Measurements from ENCODE around the gene COX7A2. TPM values are rescaled to one million over a fixed set of nuclear protein-coding genes. Genes with fewer than 3 reads are reported as not detected.

The COX7A2 gene
- total and polyA plus RNA-seq, 4 donors: 154 to 475 (median 458) TPM

DNA sequence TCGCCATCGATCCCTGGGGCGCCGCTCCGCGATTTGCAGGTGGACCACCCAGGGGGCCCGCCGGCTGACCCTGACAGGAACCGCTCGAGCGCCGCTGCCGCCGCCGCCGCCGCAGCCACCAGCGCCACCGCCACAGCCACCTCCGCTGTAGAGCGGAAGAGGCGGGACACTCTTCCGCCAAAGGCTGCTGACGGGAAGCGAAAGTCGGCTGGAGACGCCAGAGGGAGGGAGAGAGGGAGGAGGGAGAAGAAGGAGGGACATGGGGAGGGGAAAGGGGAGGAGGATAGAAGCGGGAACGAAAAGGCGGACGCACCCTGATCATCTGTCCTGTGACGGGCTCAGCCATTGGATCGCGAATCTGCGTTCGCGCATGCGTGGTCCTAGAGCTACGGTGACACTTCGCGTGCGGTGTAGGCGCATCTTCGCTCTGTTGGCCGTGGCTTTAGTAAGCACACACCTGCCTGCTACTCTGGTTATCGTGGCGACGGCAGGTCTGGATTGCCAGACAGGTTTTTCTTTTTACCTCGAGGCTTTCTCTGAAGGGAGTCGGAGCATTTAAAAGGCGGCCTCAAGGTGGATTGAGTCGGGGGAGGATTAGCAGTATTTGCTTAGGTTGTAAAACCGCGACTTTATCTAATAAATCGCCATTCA lies 41.2 kb upstream of the COX7A2 start, which contains the start of gene TMEM30A:
Gene TMEM30A (minus strand): TSS at position 161 of the 651 bp plus-strand sequence. CDS start 154 bp downstream, at position 7.
- Histone ChIP-seq H3K4me3 (ENCODE audit: low read depth, low read length) (peak within 1 kb of the TSS; percentile 95), H3K9me3 (ENCODE audit: control insufficient read depth, insufficient read depth, low read length) (no peaks in the 10 kb centered on the region), H3K27me3 (ENCODE audit: control insufficient read depth, insufficient read depth, low read length) (no peaks in the 10 kb centered on the region), H3K27ac (ENCODE audit: low read depth, low read length) (peak within 1 kb of the TSS; percentile 93), H3K4me1 (ENCODE audit: control insufficient read depth, insufficient read depth, low read length) (peaks cover 6% of the 10 kb centered on the region), H3K36me3 (ENCODE audit: control insufficient read depth, insufficient read depth, low read length) (no peaks in the 10 kb centered on the region)
- peak; percentile 91 to 100 (median 94) for DNase-seq (ENCODE audit: low read depth in 4 of 6, low spot score in 6 of 6)
- WGBS (ENCODE audit: insufficient coverage): 0% methylated on average over 52 of the region's 55 CpGs

GRCh38 chr6:75283907-75284631 lies 40.5 kb upstream of the COX7A2 start:
- Histone ChIP-seq H3K4me3 (ENCODE audit: low read depth, low read length) (peak overlapping the region; percentile 95), H3K36me3 (ENCODE audit: control insufficient read depth, insufficient read depth, low read length) (no peaks in the 10 kb centered on the region), H3K4me1 (ENCODE audit: control insufficient read depth, insufficient read depth, low read length) (peaks cover 4% of the 10 kb centered on the region), H3K27ac (ENCODE audit: low read depth, low read length) (peak overlapping the region; percentile 93), H3K9me3 (ENCODE audit: control insufficient read depth, insufficient read depth, low read length) (no peaks in the 10 kb centered on the region), H3K27me3 (ENCODE audit: control insufficient read depth, insufficient read depth, low read length) (no peaks in the 10 kb centered on the region)
- WGBS (ENCODE audit: insufficient coverage): 0% methylated on average over 25 of the region's 36 CpGs
- peak in 4 of 6 donors; percentile 49 to 81 (median 64) for DNase-seq (ENCODE audit: low read depth in 4 of 6, low spot score in 6 of 6)

GRCh38 chr6:75282706-75283105 lies 39.1 kb upstream of the COX7A2 start:
- Histone ChIP-seq H3K4me1 (ENCODE audit: control insufficient read depth, insufficient read depth, low read length) (peaks cover 4% of the 10 kb centered on the region), H3K36me3 (ENCODE audit: control insufficient read depth, insufficient read depth, low read length) (no peaks in the 10 kb centered on the region), H3K9me3 (ENCODE audit: control insufficient read depth, insufficient read depth, low read length) (no peaks in the 10 kb centered on the region), H3K27ac (ENCODE audit: low read depth, low read length) (no peak overlapping the region), H3K4me3 (ENCODE audit: low read depth, low read length) (peak overlapping the region; percentile 14), H3K27me3 (ENCODE audit: control insufficient read depth, insufficient read depth, low read length) (no peaks in the 10 kb centered on the region)
- no CpG with 5 or more reads among the region's 2 CpGs for WGBS (ENCODE audit: insufficient coverage)
- no peak for DNase-seq (ENCODE audit: low read depth in 4 of 6, low spot score in 6 of 6)

DNA sequence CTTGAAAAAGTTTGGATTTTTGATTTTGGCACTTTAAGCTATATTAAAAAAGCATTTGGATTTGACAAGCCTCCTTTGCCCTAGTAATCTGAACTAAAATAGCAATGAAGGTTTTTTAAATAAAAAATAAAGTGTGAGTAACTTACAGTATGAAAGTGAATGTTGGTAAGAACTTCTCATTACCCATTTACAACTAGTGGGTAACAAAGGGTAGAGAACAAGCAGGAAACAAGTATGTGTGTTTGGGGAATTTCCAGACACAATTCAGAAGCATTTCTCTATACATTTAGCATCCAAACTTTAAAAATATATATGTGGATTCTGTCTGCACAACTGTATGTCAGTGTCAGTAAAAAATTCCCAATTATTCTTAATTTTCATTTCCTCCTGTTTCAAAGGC lies 38.1 kb upstream of the COX7A2 start:
- no peak overlapping the region for H3K4me3 ChIP-seq (ENCODE audit: low read depth, low read length)
- H3K27ac ChIP-seq (ENCODE audit: low read depth, low read length): no peak overlapping the region
- no peak for DNase-seq (ENCODE audit: low read depth in 4 of 6, low spot score in 6 of 6)
- no peaks in the 10 kb centered on the region for H3K27me3 ChIP-seq (ENCODE audit: control insufficient read depth, insufficient read depth, low read length)
- no peaks in the 10 kb centered on the region for H3K36me3 ChIP-seq (ENCODE audit: control insufficient read depth, insufficient read depth, low read length)
- no peaks in the 10 kb centered on the region for H3K9me3 ChIP-seq (ENCODE audit: control insufficient read depth, insufficient read depth, low read length)
- H3K4me1 ChIP-seq (ENCODE audit: control insufficient read depth, insufficient read depth, low read length): peaks cover 4% of the 10 kb centered on the region

- no peak for DNase-seq (ENCODE audit: low read depth in 4 of 6, low spot score in 6 of 6)
- no peaks in the 10 kb centered on the region for H3K36me3 ChIP-seq (ENCODE audit: control insufficient read depth, insufficient read depth, low read length)
- no peaks in the 10 kb centered on the region for H3K27me3 ChIP-seq (ENCODE audit: control insufficient read depth, insufficient read depth, low read length)
- no peaks in the 10 kb centered on the region for H3K9me3 ChIP-seq (ENCODE audit: control insufficient read depth, insufficient read depth, low read length)
- no peak overlapping the region for H3K4me3 ChIP-seq (ENCODE audit: low read depth, low read length)
- no peaks in the 10 kb centered on the region for H3K4me1 ChIP-seq (ENCODE audit: control insufficient read depth, insufficient read depth, low read length)
- 83% methylated on average over 3 of the region's 4 CpGs for WGBS (ENCODE audit: insufficient coverage)
- no peak overlapping the region for H3K27ac ChIP-seq (ENCODE audit: low read depth, low read length)
Observed at GRCh38 chr6:75280131-75280855, 36.7 kb upstream of the COX7A2 start.

- Histone ChIP-seq H3K27me3 (ENCODE audit: control insufficient read depth, insufficient read depth, low read length) (no peaks in the 10 kb centered on the region), H3K4me3 (ENCODE audit: low read depth, low read length) (no peak overlapping the region), H3K9me3 (ENCODE audit: control insufficient read depth, insufficient read depth, low read length) (no peaks in the 10 kb centered on the region), H3K27ac (ENCODE audit: low read depth, low read length) (no peak overlapping the region), H3K36me3 (ENCODE audit: control insufficient read depth, insufficient read depth, low read length) (no peaks in the 10 kb centered on the region), H3K4me1 (ENCODE audit: control insufficient read depth, insufficient read depth, low read length) (no peaks in the 10 kb centered on the region)
- no CpG with 5 or more reads among the region's 2 CpGs for WGBS (ENCODE audit: insufficient coverage)
- DNase-seq (ENCODE audit: low read depth in 4 of 6, low spot score in 6 of 6): no peak
Observed at GRCh38 chr6:75279418-75279817, 35.8 kb upstream of the COX7A2 start.

DNA sequence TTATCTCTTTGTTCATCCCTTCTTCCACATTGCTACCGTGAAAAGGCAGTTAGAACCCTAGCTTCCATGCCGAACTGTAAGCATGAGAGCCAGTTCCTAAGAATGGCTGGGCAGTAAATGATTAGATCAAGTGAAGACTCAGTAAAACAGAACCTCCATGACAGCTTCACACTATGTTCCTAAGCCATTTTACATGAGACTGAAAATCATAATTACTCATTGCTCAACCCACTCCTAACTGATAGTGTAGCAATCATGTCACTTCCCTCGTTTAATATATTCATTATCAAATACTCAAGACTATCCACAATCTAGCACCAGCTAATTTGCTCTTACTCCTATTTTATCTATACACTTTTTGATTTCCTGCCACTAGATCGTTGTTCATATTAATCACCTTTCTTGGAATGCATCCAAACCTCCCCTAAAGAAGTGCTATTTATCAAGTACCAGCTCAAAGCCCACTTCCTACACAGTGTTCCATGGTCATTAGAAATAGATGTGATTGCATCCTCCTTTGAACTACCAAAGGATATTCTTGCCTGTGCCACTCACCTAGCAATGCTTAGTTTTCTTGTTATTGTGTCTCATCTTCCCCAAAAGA lies 35.0 kb upstream of the COX7A2 start:
- WGBS (ENCODE audit: insufficient coverage): 67% methylated on average over 1 of the region's 4 CpGs
- no peak for DNase-seq (ENCODE audit: low read depth in 4 of 6, low spot score in 6 of 6)
- no peak overlapping the region for H3K4me3 ChIP-seq (ENCODE audit: low read depth, low read length)
- H3K27me3 ChIP-seq (ENCODE audit: control insufficient read depth, insufficient read depth, low read length): no peaks in the 10 kb centered on the region
- H3K9me3 ChIP-seq (ENCODE audit: control insufficient read depth, insufficient read depth, low read length): no peaks in the 10 kb centered on the region
- no peaks in the 10 kb centered on the region for H3K36me3 ChIP-seq (ENCODE audit: control insufficient read depth, insufficient read depth, low read length)
- no peaks in the 10 kb centered on the region for H3K4me1 ChIP-seq (ENCODE audit: control insufficient read depth, insufficient read depth, low read length)
- H3K27ac ChIP-seq (ENCODE audit: low read depth, low read length): no peak overlapping the region

DNA sequence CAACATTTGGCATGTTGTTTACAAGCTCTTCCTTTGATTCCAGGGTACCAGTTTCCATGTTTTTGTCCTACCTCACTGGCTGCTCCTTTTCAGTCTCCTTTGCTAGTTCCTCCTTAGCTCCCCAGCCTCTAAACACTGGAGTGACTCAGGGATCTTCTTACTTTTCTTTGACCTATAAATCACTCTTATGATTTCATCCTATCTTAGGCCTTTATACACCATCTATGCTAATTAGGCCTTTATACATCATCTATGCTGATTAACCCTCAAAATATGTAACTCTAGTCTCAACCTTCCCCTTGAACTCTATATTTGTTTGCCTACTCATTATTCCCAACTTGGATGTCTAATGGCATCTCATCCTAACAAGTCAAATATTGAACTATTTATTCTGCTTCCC lies 31.5 kb upstream of the COX7A2 start:
- no peak overlapping the region for H3K27ac ChIP-seq (ENCODE audit: low read depth, low read length)
- DNase-seq (ENCODE audit: low read depth in 4 of 6, low spot score in 6 of 6): no peak
- no peaks in the 10 kb centered on the region for H3K4me1 ChIP-seq (ENCODE audit: control insufficient read depth, insufficient read depth, low read length)
- H3K4me3 ChIP-seq (ENCODE audit: low read depth, low read length): no peak overlapping the region
- H3K9me3 ChIP-seq (ENCODE audit: control insufficient read depth, insufficient read depth, low read length): no peaks in the 10 kb centered on the region
- no peaks in the 10 kb centered on the region for H3K36me3 ChIP-seq (ENCODE audit: control insufficient read depth, insufficient read depth, low read length)
- H3K27me3 ChIP-seq (ENCODE audit: control insufficient read depth, insufficient read depth, low read length): no peaks in the 10 kb centered on the region

GRCh38 chr6:75273009-75273408 lies 29.4 kb upstream of the COX7A2 start:
- DNase-seq (ENCODE audit: low read depth in 4 of 6, low spot score in 6 of 6): no peak
- Histone ChIP-seq H3K27ac (ENCODE audit: low read depth, low read length) (no peak overlapping the region), H3K4me1 (ENCODE audit: control insufficient read depth, insufficient read depth, low read length) (no peaks in the 10 kb centered on the region), H3K36me3 (ENCODE audit: control insufficient read depth, insufficient read depth, low read length) (no peaks in the 10 kb centered on the region), H3K4me3 (ENCODE audit: low read depth, low read length) (no peak overlapping the region), H3K27me3 (ENCODE audit: control insufficient read depth, insufficient read depth, low read length) (no peaks in the 10 kb centered on the region), H3K9me3 (ENCODE audit: control insufficient read depth, insufficient read depth, low read length) (no peaks in the 10 kb centered on the region)
- WGBS (ENCODE audit: insufficient coverage): no CpG with 5 or more reads among the region's 4 CpGs
